Lung (tissue), 12 donors: ENCODE data around the gene PRPH2. TPM values are rescaled to one million over a fixed set of nuclear protein-coding genes. Genes with fewer than 3 reads are reported as not detected.
"Not testable (repeated sequence)": the region's sequence is repeated elsewhere in the genome, so short reads cannot be mapped to it uniquely, and the experiment has no call there.

Experiments
- ATAC-seq: fragments of 200-7000 bp; cut with Tn5 transposase; one replicate; pipeline ENCODE4 v1.9.1; 2020; ENCODE audit warnings: moderate number of reproducible peaks; ENCODE audit not compliant: insufficient read depth, low FRiP score
- DNase-seq, 3 donors: peaks; one replicate each; pipeline ENCODE4 v3.0.0-alpha.2; 2013 to 2017
- H3K27ac ChIP-seq, 2 donors: one replicate each; pipeline ENCODE4 v1.5.1; 2013; ENCODE audit warnings: mild to moderate bottlenecking in 2 of 2, moderate library complexity in 2 of 2, control low read depth in 1 of 2, inconsistent platforms in 1 of 2, low read depth in 1 of 2, low read length in 1 of 2
- H3K27me3 ChIP-seq, 3 donors: one replicate each; pipeline ENCODE4 v1.5.1; 2013; ENCODE audit warnings: low read length in 2 of 3; ENCODE audit not compliant: control insufficient read depth in 3 of 3, insufficient read depth in 3 of 3
- H3K36me3 ChIP-seq, 4 donors: one replicate each; pipeline ENCODE4 v1.5.1; 2013; ENCODE audit warnings: low read length in 4 of 4, mild to moderate bottlenecking in 1 of 4, moderate library complexity in 1 of 4; ENCODE audit not compliant: control insufficient read depth in 4 of 4, insufficient read depth in 4 of 4
- H3K4me1 ChIP-seq, 5 donors: one replicate each; pipeline ENCODE4 v1.5.1; 2013; ENCODE audit warnings: low read length in 5 of 5, mild to moderate bottlenecking in 2 of 5, moderate library complexity in 1 of 5; ENCODE audit not compliant: control insufficient read depth in 5 of 5, insufficient read depth in 5 of 5
- H3K4me3 ChIP-seq: one replicate; pipeline ENCODE4 v1.5.1; 2013; ENCODE audit warnings: mild to moderate bottlenecking, control low read depth, moderate library complexity
- H3K9ac ChIP-seq, 2 donors: one replicate each; pipeline ENCODE4 v1.5.1; 2013; ENCODE audit warnings: low read length in 2 of 2, control low read depth in 1 of 2; ENCODE audit not compliant: insufficient read depth in 1 of 2
- H3K9me3 ChIP-seq, 4 donors: one replicate each; pipeline ENCODE4 v1.5.1; 2013; ENCODE audit warnings: low read length in 3 of 4, mild to moderate bottlenecking in 1 of 4, moderate library complexity in 1 of 4; ENCODE audit not compliant: control insufficient read depth in 4 of 4, insufficient read depth in 3 of 4
- CTCF ChIP-seq: IDR thresholded peaks from 2 replicates; pipeline ENCODE4 v1.5.1; 2012; ENCODE audit warnings: mild to moderate bottlenecking; ENCODE audit errors: control extremely low read depth, extremely low read depth
- WGBS, 2 donors: extraction: QIAGEN DNeasy Blood & Tissue Kit; methylation state at CpG; one replicate each; pipeline ENCODE4 v1.1.7; 2013; 5-methylcytosine and 5-hydroxymethylcytosine counted together
- polyA plus RNA-seq, 2 donors: library from polyadenylated mRNA; stranded (reverse); fragments of 200-250 nt; gene quantifications; one replicate each; pipeline ENCODE4 v1.2.1, GENCODE V29; 2013
- total RNA-seq, 2 donors: library from RNA; depleted of rRNA in 1 of 2; stranded (reverse); fragments of >200 nt in 1 of 2; gene quantifications; one replicate each; pipeline ENCODE4 v1.2.1, GENCODE V29; 2014 to 2021
- donor health status: control.
- donor health status: control.
- donor health status: Bipolar disorder and iron deficiency.
- donor health status: healthy.
- donor health status: DM: yes; HTN: yes; CAD: no.

The PRPH2 gene
- total and polyA plus RNA-seq, 4 donors = 0.31 to 2.6 (median 1.1) TPM

- H3K4me3 ChIP-seq = no peak overlapping the region
- DNase-seq (no peak), ATAC-seq (no peak)
- H3K9me3 ChIP-seq = no peaks in the 10 kb centered on the region
- no peak for TF ChIP-seq CTCF
- 66 to 84% methylated on average over 3 of the region's 3 CpGs for WGBS, 2 donors
- H3K27ac ChIP-seq = no peak overlapping the region
- no peak overlapping the region for H3K9ac ChIP-seq
- no peaks in the 10 kb centered on the region for H3K36me3 ChIP-seq
- H3K4me1 ChIP-seq = peaks cover 4 to 13% (median 7%) of the 10 kb centered on the region in 5 donors
- no peaks in the 10 kb centered on the region for H3K27me3 ChIP-seq
These were observed 18.3 kb upstream of the PRPH2 start for GRCh38 chr6:42740725-42741124.

- no peak overlapping the region for H3K4me3 ChIP-seq
- no peak overlapping the region for H3K27ac ChIP-seq
- H3K36me3 ChIP-seq = no peaks in the 10 kb centered on the region
- peaks cover 0 to 1% (median 0%) of the 10 kb centered on the region in 5 donors for H3K4me1 ChIP-seq
- 91 to 94% methylated on average over 3 of the region's 3 CpGs for WGBS, 2 donors
- ATAC-seq (no peak), DNase-seq (no peak)
- H3K27me3 ChIP-seq = no peaks in the 10 kb centered on the region
- H3K9ac ChIP-seq = no peak overlapping the region
- H3K9me3 ChIP-seq = no peaks in the 10 kb centered on the region
- no peak for TF ChIP-seq CTCF
These were observed 13.6 kb upstream of the PRPH2 start for GRCh38 chr6:42735976-42736375.

GRCh38 chr6:42733867-42734481, 11.6 kb upstream of the PRPH2 start:
- not testable (repeated sequence) for ATAC-seq, H3K36me3 ChIP-seq, H3K9me3 ChIP-seq, H3K4me1 ChIP-seq, H3K27ac ChIP-seq, H3K27me3 ChIP-seq, H3K4me3 ChIP-seq, H3K9ac ChIP-seq
- WGBS, 2 donors = 65 to 78% methylated on average over 13 of the region's 13 CpGs
- DNase-seq = peak in 1 of 3 donors; percentile 45

GRCh38 chr6:42729731-42730130, 7.3 kb upstream of the PRPH2 start:
- no peak overlapping the region for H3K27ac ChIP-seq
- H3K27me3 ChIP-seq = no peaks in the 10 kb centered on the region
- H3K36me3 ChIP-seq = no peaks in the 10 kb centered on the region
- DNase-seq = no peak
- 58 to 71% methylated on average over 1 to 2 of the region's 3 CpGs for WGBS, 2 donors
- no peak for ATAC-seq
- H3K9me3 ChIP-seq = no peaks in the 10 kb centered on the region
- peaks cover 0 to 6% (median 3%) of the 10 kb centered on the region in 5 donors for H3K4me1 ChIP-seq
- no peak overlapping the region for H3K4me3 ChIP-seq
- TF ChIP-seq CTCF = no peak
- H3K9ac ChIP-seq = no peak overlapping the region
